ENCODE measurements around the gene TRAM2. TPM values are rescaled to one million over a fixed set of nuclear protein-coding genes. Genes with fewer than 3 reads are reported as not detected.

The TRAM2 gene
- total RNA-seq, 1 experiment from 2014 or later: 17.7 TPM

DNA sequence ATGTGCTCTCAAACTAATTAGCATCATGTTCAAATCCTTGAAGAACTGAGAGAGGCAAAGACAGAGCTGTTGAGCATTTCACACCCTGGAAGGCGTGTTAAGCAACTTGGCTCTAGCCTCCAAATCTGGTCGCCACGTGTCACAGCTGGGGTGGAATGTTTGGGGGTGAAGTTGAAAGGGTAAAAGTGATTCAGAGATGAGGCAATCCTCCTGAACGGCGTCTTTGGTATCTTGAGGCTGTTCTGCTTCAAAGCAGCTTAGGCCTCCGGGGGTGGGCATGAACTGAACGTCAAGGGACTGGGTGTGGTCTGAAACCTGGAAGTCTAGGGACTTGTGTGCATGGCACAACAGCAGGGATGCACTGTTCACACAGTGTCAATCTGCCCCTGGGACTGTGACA, 62.3 kb downstream of the TRAM2 start:
- Histone ChIP-seq H3K79me2 (ENCODE audit: low read length) (peaks cover 14% of the 10 kb centered on the region), H3K9me2 (replicated peaks; ENCODE audit: low read length) (no peaks in the 10 kb centered on the region), H3K36me3 (ENCODE audit: low read depth, low read length) (peaks cover 8% of the 10 kb centered on the region; the same call in 1 of the 2 replicates), H2AFZ (ENCODE audit: low read length) (no peak overlapping the region), H3K4me3 (ENCODE audit: low read length) (no peak overlapping the region), H3K27me3 (ENCODE audit: low read length) (no peaks in the 10 kb centered on the region), H3K4me1 (ENCODE audit: insufficient read depth, low read length) (peaks cover 47% of the 10 kb centered on the region), H3K4me2 (ENCODE audit: low read length) (no peak overlapping the region), H4K20me1 (ENCODE audit: low read length) (no peaks in the 10 kb centered on the region), H3F3A (ENCODE audit: low read length, unreplicated experiment) (no peaks in the 10 kb centered on the region), H3K9ac (ENCODE audit: low read length) (no peak overlapping the region), H3K27ac (ENCODE audit: low read length) (no peak overlapping the region), H3K9me3 (ENCODE audit: low read length) (no peaks in the 10 kb centered on the region)
- ChIA-PET POLR2A (ENCODE audit: unreplicated experiment) (no interaction called here), CTCF (no interaction called here)
- ATAC-seq (no peak), DNase-seq (no peak)
- no TSS peak for BruUV-seq (replicated peaks)
- TF ChIP-seq, protein P1, sequence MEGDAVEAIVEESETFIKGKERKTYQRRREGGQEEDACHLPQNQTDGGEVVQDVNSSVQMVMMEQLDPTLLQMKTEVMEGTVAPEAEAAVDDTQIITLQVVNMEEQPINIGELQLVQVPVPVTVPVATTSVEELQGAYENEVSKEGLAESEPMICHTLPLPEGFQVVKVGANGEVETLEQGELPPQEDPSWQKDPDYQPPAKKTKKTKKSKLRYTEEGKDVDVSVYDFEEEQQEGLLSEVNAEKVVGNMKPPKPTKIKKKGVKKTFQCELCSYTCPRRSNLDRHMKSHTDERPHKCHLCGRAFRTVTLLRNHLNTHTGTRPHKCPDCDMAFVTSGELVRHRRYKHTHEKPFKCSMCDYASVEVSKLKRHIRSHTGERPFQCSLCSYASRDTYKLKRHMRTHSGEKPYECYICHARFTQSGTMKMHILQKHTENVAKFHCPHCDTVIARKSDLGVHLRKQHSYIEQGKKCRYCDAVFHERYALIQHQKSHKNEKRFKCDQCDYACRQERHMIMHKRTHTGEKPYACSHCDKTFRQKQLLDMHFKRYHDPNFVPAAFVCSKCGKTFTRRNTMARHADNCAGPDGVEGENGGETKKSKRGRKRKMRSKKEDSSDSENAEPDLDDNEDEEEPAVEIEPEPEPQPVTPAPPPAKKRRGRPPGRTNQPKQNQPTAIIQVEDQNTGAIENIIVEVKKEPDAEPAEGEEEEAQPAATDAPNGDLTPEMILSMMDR (conservative IDR thresholded peaks at IDR 0.05; ENCODE audit: low read depth, low read length): no peak
- TF ChIP-seq EZH2phosphoT487 (IDR thresholded peaks at IDR 0.05; ENCODE audit: borderline replicate concordance, low read length): no peak
- TF ChIP-seq EZH2 (IDR thresholded peaks at IDR 0.05; ENCODE audit: low read length, unreplicated experiment): no peak
- intact Hi-C loops (cut with micrococcal nuclease): no loop called here

DNA sequence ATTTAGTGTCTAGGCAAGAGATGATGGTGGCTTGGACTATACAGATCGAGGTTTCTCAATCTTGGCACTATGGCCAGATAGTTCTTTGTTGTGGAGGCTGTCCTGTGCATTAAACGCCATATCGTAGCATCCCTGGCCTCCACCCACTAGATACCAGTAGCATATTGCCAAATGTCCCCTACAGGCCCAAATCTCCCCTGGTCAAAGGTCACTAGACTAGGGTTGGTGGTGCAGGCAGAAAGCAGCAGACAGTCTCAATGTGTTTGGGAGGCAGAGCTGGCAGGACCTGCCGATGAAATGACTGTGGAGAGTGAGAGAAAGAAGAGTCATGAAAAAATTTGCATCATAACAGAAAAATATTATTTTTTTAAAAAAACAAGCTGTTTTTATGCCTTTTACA, 63.0 kb downstream of the TRAM2 start:
- Histone ChIP-seq H4K20me1 (ENCODE audit: low read length) (no peaks in the 10 kb centered on the region), H3K36me3 (ENCODE audit: low read depth, low read length) (peaks cover 14% of the 10 kb centered on the region; the same call in 1 of the 2 replicates), H3K9ac (ENCODE audit: low read length) (no peak overlapping the region), H3K27me3 (ENCODE audit: low read length) (no peaks in the 10 kb centered on the region), H2AFZ (ENCODE audit: low read length) (no peak overlapping the region), H3K27ac (ENCODE audit: low read length) (no peak overlapping the region), H3K9me3 (ENCODE audit: low read length) (no peaks in the 10 kb centered on the region), H3F3A (ENCODE audit: low read length, unreplicated experiment) (no peaks in the 10 kb centered on the region), H3K79me2 (ENCODE audit: low read length) (peaks cover 14% of the 10 kb centered on the region), H3K4me3 (ENCODE audit: low read length) (no peak overlapping the region), H3K4me1 (ENCODE audit: insufficient read depth, low read length) (peaks cover 47% of the 10 kb centered on the region), H3K4me2 (ENCODE audit: low read length) (no peak overlapping the region), H3K9me2 (replicated peaks; ENCODE audit: low read length) (no peaks in the 10 kb centered on the region)
- no peak for DNase-seq
- TF ChIP-seq EZH2 (IDR thresholded peaks at IDR 0.05; ENCODE audit: low read length, unreplicated experiment): no peak
- TF ChIP-seq, protein P1 (conservative IDR thresholded peaks at IDR 0.05; ENCODE audit: low read depth, low read length): no peak
- TF ChIP-seq EZH2phosphoT487 (IDR thresholded peaks at IDR 0.05; ENCODE audit: borderline replicate concordance, low read length): no peak
- POLR2A ChIA-PET (ENCODE audit: unreplicated experiment): no interaction called here
- no TSS peak for BruUV-seq (replicated peaks)
- CTCF ChIA-PET: no interaction called here
- intact Hi-C loops (cut with micrococcal nuclease): no loop called here
- ATAC-seq: no peak

DNA sequence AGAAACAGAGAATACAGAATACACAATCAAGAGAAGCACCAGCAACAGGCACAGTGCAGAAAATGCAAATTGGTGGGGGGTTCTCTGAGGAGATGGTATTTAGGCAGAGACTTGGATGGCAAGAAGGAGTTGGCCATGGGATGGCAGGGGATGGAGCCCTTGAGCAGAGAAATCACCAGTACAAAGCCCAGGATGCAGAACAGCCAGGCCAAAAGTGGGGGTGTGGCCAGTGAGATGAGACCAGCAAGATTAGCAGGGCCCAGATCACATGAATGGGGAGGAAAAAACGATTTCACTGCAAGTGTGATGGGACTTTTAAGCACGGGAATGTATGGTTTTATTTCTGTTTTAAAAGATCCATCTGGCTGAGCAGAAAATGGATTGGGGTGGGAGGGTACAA, 63.4 kb downstream of the TRAM2 start:
- H4K20me1 ChIP-seq (ENCODE audit: low read length): no peaks in the 10 kb centered on the region
- TF ChIP-seq EZH2phosphoT487 (IDR thresholded peaks at IDR 0.05; ENCODE audit: borderline replicate concordance, low read length) (no peak), EZH2 (IDR thresholded peaks at IDR 0.05; ENCODE audit: low read length, unreplicated experiment) (no peak)
- TF ChIP-seq, protein P1 (conservative IDR thresholded peaks at IDR 0.05; ENCODE audit: low read depth, low read length): no peak
- H3K4me3 ChIP-seq (ENCODE audit: low read length): no peak overlapping the region
- no peak overlapping the region for H3K4me2 ChIP-seq (ENCODE audit: low read length)
- intact Hi-C loops (cut with micrococcal nuclease): no loop called here
- peaks cover 45% of the 10 kb centered on the region for H3K4me1 ChIP-seq (ENCODE audit: insufficient read depth, low read length)
- peaks cover 14% of the 10 kb centered on the region; the same call in 1 of the 2 replicates for H3K36me3 ChIP-seq (ENCODE audit: low read depth, low read length)
- no peak overlapping the region for H3K27ac ChIP-seq (ENCODE audit: low read length)
- no peak for ATAC-seq
- POLR2A ChIA-PET (ENCODE audit: unreplicated experiment): no interaction called here
- H3K9me2 ChIP-seq (replicated peaks; ENCODE audit: low read length): no peaks in the 10 kb centered on the region
- BruUV-seq (replicated peaks): no TSS peak
- no peaks in the 10 kb centered on the region for H3F3A ChIP-seq (ENCODE audit: low read length, unreplicated experiment)
- no peak overlapping the region for H2AFZ ChIP-seq (ENCODE audit: low read length)
- H3K9me3 ChIP-seq (ENCODE audit: low read length): no peaks in the 10 kb centered on the region
- no peak overlapping the region for H3K9ac ChIP-seq (ENCODE audit: low read length)
- no peaks in the 10 kb centered on the region for H3K27me3 ChIP-seq (ENCODE audit: low read length)
- DNase-seq: no peak
- peaks cover 10% of the 10 kb centered on the region for H3K79me2 ChIP-seq (ENCODE audit: low read length)
- CTCF ChIA-PET: no interaction called here

All from PC-3 (cell line).